ENCODE measurements around the gene LSAMP.

DNA sequence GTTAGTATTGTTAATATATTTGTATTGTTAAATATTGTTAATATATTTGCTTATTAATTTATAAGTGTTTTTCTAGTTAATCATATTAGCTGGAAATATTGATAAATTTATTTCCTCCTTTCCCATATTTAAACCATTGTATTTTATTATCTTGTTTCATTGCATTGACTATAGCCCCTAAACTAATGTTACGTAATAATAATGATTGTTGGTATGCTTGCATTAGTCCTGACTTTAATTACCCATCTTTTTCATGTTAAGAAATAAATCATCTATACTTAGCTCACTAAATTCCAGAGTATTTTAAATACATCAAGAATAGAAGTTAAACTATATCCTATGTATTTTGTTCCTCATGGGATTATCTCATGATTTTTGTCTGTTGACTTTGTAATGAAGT, 368.2 kb downstream of the LSAMP start:
- TF ChIP-seq, protein P1, sequence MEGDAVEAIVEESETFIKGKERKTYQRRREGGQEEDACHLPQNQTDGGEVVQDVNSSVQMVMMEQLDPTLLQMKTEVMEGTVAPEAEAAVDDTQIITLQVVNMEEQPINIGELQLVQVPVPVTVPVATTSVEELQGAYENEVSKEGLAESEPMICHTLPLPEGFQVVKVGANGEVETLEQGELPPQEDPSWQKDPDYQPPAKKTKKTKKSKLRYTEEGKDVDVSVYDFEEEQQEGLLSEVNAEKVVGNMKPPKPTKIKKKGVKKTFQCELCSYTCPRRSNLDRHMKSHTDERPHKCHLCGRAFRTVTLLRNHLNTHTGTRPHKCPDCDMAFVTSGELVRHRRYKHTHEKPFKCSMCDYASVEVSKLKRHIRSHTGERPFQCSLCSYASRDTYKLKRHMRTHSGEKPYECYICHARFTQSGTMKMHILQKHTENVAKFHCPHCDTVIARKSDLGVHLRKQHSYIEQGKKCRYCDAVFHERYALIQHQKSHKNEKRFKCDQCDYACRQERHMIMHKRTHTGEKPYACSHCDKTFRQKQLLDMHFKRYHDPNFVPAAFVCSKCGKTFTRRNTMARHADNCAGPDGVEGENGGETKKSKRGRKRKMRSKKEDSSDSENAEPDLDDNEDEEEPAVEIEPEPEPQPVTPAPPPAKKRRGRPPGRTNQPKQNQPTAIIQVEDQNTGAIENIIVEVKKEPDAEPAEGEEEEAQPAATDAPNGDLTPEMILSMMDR (IDR thresholded peaks at IDR 0.05): no peak
- TF ChIP-seq TAF1 (IDR thresholded peaks at IDR 0.05; ENCODE audit: borderline replicate concordance, low read depth, low read length) (no peak), YY1 (IDR thresholded peaks at IDR 0.05; ENCODE audit: low read depth) (no peak), RFX5 (IDR thresholded peaks at IDR 0.05; ENCODE audit: low read length) (no peak), RCOR1 (IDR thresholded peaks at IDR 0.05; ENCODE audit: low read length) (no peak), EZH2phosphoT487 (IDR thresholded peaks at IDR 0.05; ENCODE audit: borderline replicate concordance, low read depth) (no peak)

Measured in SK-N-SH (cell line).